Epithelial cell of esophagus (primary cell): ENCODE results near the gene SEMA5A.
A peak's percentile ranks its signal among the peaks of the same experiment; 100 is the strongest.

Source experiments
- DNase-seq: peaks from one replicate; pipeline ENCODE4 v3.0.0; 2010; ENCODE audit warnings: low read depth
- H3K4me3 ChIP-seq: 2 replicates; pipeline ENCODE4 v1.5.1; 2011; ENCODE audit warnings: mild to moderate bottlenecking, low read length, control low read depth
- CTCF ChIP-seq: IDR thresholded peaks from 2 replicates; pipeline ENCODE4 v1.5.1; 2011; ENCODE audit warnings: low read depth, mild to moderate bottlenecking, low read length, control low read depth, inconsistent platforms; ENCODE audit not compliant: insufficient read depth; ENCODE audit errors: missing control alignments

The SEMA5A gene

GRCh38 chr5:9480499-9480898 is 65.4 kb downstream of the SEMA5A start:
- DNase-seq, result no peak
- no peak for TF ChIP-seq CTCF
- H3K4me3 ChIP-seq, result no peak overlapping the region

- TF ChIP-seq CTCF, result no peak
- peak; percentile 28 for DNase-seq
- H3K4me3 ChIP-seq, result no peak overlapping the region
These were observed 65.9 kb downstream of the SEMA5A start for GRCh38 chr5:9479990-9480389.

- no peak for TF ChIP-seq CTCF
- no peak overlapping the region for H3K4me3 ChIP-seq
- peak; percentile 58 for DNase-seq
These were observed 66.5 kb downstream of the SEMA5A start for GRCh38 chr5:9479361-9479760.

GRCh38 chr5:9477537-9477936 is 68.3 kb downstream of the SEMA5A start:
- no peak for TF ChIP-seq CTCF
- no peak overlapping the region for H3K4me3 ChIP-seq
- no peak for DNase-seq

GRCh38 chr5:9474219-9475002 is 71.5 kb downstream of the SEMA5A start:
- TF ChIP-seq CTCF, result no peak
- H3K4me3 ChIP-seq, result no peak overlapping the region

GRCh38 chr5:9473624-9474023 is 72.3 kb downstream of the SEMA5A start:
- H3K4me3 ChIP-seq, result no peak overlapping the region
- TF ChIP-seq CTCF, result no peak
- no peak for DNase-seq

More at GRCh38 chr5:9474219-9475002, 71.5 kb downstream of the SEMA5A start:
- DNase-seq, result no peak

GRCh38 chr5:9470410-9470809 is 75.5 kb downstream of the SEMA5A start:
- no peak overlapping the region for H3K4me3 ChIP-seq
- no peak for TF ChIP-seq CTCF
- DNase-seq, result no peak
